ENCODE measurements around the gene LCE1B.

The LCE1B gene

DNA sequence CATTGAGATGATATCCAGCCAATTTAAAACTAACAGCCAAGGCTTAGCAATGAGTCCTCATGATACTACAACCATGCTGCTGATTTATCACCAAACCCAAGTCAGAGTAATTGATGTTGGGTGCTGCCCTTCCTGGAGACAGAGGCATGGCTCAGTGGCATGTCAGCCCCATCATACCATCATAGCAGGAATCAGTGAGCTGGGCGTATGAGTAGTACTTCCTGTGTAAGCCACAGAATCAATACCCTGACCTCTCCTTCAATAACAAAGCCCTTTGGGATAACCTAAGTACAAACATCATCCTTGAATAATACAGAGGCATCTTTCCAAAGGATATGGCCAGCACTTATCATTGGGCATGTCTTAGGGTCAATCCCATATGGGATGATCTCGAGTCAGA is 28.7 kb upstream of the LCE1B start:
- TF ChIP-seq, protein P1, sequence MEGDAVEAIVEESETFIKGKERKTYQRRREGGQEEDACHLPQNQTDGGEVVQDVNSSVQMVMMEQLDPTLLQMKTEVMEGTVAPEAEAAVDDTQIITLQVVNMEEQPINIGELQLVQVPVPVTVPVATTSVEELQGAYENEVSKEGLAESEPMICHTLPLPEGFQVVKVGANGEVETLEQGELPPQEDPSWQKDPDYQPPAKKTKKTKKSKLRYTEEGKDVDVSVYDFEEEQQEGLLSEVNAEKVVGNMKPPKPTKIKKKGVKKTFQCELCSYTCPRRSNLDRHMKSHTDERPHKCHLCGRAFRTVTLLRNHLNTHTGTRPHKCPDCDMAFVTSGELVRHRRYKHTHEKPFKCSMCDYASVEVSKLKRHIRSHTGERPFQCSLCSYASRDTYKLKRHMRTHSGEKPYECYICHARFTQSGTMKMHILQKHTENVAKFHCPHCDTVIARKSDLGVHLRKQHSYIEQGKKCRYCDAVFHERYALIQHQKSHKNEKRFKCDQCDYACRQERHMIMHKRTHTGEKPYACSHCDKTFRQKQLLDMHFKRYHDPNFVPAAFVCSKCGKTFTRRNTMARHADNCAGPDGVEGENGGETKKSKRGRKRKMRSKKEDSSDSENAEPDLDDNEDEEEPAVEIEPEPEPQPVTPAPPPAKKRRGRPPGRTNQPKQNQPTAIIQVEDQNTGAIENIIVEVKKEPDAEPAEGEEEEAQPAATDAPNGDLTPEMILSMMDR (IDR thresholded peaks at IDR 0.05; ENCODE audit: control insufficient read depth, insufficient read depth, low read depth, low read length, missing control alignments): no peak
- no peak overlapping the region for H3K4me3 ChIP-seq (ENCODE audit: control insufficient read depth, low read depth, low read length)
- no peak for DNase-seq (ENCODE audit: low read depth)

DNA sequence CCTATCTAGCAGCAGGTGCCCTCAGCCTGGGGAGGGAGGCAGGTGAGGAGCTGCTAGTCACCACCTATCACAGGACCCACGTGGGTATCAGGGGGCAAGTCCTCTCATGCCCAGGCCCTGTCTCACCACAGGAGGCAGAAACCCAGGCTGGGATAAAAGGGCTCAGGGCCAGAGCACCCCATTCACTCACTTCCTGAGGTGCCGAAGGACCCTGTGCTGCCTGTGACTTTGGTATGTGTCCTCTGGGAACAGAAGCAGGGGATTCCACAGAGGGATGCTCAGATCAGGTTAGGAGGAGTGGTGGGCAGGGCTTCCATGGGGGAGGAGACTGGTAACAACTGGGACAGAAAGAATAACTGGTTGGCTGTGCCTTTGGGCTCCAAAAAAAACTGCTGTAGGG is 25.7 kb upstream of the LCE1B start, which contains the start of gene LCE1E:
LCE1E (plus strand) TSS at position 181 of the 400 bp plus-strand sequence. CDS start 1,043 bp downstream, outside the sequence.
- TF ChIP-seq, protein P1 (IDR thresholded peaks at IDR 0.05; ENCODE audit: control insufficient read depth, insufficient read depth, low read depth, low read length, missing control alignments): no peak
- no peak for DNase-seq (ENCODE audit: low read depth)
- no peak within 1 kb of the TSS for H3K4me3 ChIP-seq (ENCODE audit: control insufficient read depth, low read depth, low read length)

DNA sequence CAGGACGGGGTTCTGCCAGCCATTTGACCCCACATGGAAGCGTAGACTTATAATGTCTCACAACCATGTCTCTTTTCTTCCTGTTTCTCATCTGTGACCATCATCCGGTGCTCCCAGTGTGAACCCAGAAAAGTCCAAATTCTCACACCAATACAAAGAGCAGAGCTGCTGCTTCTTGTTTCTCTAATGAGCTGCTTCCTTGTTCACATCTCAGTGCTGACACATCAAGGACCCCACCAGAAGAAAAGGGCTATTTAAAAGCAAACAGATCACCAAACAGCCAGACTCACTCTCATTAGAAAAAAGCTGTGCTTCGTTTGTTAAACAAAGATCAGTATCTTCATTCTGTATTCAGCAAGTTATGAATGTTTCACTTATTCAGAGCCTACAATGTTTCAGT is 16.1 kb upstream of the LCE1B start:
- TF ChIP-seq, protein P1 (IDR thresholded peaks at IDR 0.05; ENCODE audit: control insufficient read depth, insufficient read depth, low read depth, low read length, missing control alignments): no peak
- no peak overlapping the region for H3K4me3 ChIP-seq (ENCODE audit: control insufficient read depth, low read depth, low read length)
- DNase-seq (ENCODE audit: low read depth): no peak

DNA sequence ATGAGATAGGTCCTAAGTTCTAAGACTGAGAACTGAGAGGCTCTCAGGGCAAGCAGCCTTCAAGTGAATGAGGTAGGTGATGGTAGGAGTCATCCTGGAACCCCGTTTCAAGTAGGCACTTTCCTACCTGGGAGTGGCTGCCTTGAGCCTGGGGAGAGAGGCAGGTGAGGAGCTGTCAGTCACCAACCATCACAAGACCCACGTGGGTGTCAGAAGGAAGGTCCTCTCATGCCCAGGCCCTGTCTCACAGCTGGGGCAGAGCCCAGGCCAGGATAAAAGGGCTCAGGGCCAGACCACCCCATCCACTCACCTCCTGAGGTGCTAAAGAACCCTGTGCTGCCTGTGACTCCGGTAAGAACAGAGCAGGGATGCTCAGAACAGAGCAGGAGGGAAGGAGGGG is 15.3 kb upstream of the LCE1B start, which contains the start of gene LCE1D:
LCE1D (plus strand) TSS at position 301 of the 400 bp plus-strand sequence. CDS start 1,074 bp downstream, outside the sequence.
- no peak for DNase-seq (ENCODE audit: low read depth)

DNA sequence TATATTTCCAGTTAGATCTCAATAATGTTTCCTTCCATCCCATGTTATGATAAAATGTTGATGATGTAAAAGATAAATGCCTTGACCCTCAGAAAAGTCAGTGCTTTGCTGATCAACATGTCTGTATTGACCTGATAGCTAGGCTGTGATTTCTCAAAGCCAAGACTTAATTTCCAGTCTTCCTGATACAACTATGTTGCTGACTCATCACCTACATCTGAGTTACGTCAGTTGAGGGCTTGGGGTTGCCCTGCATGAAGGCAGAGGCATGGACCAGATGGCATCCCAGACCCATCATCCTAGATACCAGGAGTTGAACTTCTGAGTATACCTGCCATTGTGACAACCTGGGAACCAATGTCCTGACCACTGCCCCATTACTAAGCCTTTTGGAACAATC is 10.4 kb upstream of the LCE1B start:
- H3K4me3 ChIP-seq (ENCODE audit: control insufficient read depth, low read depth, low read length): no peak overlapping the region
- TF ChIP-seq, protein P1 (IDR thresholded peaks at IDR 0.05; ENCODE audit: control insufficient read depth, insufficient read depth, low read depth, low read length, missing control alignments): no peak
- no peak for DNase-seq (ENCODE audit: low read depth)

More for the DNA sequence above, 15.3 kb upstream of the LCE1B start, which contains the start of gene LCE1D:
- no peak within 1 kb of the TSS for H3K4me3 ChIP-seq (ENCODE audit: control insufficient read depth, low read depth, low read length)
- TF ChIP-seq, protein P1 (IDR thresholded peaks at IDR 0.05; ENCODE audit: control insufficient read depth, insufficient read depth, low read depth, low read length, missing control alignments): no peak

DNA sequence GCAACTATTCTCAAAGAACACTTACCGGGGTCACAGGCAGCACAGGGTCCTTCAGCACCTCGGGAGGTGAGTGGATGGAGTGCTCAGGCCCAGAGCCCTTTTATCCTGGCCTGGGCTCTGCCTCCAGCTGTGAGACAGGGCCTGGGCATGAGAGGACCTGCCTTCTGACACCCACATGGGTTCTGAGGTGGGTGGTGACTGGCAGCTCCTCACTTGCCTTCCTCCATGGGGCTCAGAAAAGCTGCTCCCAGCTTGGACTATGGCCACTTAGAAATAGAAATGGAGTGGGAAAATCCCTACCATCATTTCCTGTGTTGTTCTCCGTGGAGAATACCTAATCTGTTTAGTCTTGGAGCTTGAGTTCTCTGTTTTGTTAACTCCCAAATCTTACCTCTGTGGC is 5.2 kb upstream of the LCE1B start, which contains the start of gene LCE1C:
LCE1C (minus strand) TSS at position 76 of the 400 bp plus-strand sequence. CDS start 1,173 bp downstream, outside the sequence.
- TF ChIP-seq, protein P1 (IDR thresholded peaks at IDR 0.05; ENCODE audit: control insufficient read depth, insufficient read depth, low read depth, low read length, missing control alignments): no peak
- DNase-seq (ENCODE audit: low read depth): no peak
- no peak within 1 kb of the TSS for H3K4me3 ChIP-seq (ENCODE audit: control insufficient read depth, low read depth, low read length)

Data from AG09309 (cell line).